Right hindlimb (tissue), 1 donor: ENCODE measurements around the gene CLDN34.

ENCODE experiments used
- DNase-seq: peaks from one replicate; pipeline ENCODE4 v3.0.0-alpha.2; 2018

CLDN34 gene, protein sequence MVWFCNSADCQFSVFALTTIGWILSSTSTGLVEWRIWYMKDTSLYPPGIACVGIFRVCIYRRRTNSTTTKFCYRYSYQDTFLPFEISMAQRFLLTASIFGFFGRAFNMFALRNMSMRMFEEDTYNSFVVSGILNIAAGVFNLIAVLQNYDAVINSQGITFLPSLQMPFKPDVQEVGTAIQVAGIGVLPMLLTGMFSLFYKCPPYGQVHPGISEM

DNA sequence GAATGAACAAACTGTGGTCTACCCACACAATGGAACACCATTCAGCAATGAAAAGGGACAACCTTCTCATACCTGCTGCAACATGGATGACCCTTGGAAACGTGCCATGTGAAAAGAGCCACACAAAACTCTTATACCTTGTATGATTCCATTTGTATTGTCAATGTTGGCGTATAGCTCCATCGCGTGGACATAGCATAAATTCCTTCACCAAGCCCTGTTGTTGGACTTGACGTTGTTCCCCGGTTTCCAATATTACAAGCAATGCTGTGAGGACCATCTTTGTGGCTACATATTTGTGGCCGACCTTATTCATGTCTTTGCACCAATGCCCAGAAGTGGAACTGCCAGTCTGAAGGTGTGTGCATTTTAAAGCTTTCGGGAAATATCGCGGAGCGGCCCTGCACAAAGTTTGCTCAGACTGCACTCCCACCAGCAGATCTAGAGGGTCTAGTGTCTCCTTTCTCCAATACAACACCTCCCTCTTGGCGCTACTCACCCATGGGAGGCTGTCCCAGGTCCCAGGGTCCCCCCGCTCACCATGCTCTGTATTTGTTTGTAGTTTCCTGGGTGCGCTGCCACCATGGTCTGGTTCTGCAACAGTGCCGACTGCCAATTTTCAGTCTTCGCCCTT, at the start of gene CLDN34:
Gene CLDN34 (plus strand): TSS at position 584 of the 634 bp plus-strand sequence. CDS start 0 bp downstream, at position 584.
- no peak for DNase-seq

GRCh38 chrX:9917861-9918260, 49.3 kb upstream of the CLDN34 start:
- no peak for DNase-seq

- DNase-seq: no peak
Observed at GRCh38 chrX:9919632-9920172, 47.5 kb upstream of the CLDN34 start.

DNA sequence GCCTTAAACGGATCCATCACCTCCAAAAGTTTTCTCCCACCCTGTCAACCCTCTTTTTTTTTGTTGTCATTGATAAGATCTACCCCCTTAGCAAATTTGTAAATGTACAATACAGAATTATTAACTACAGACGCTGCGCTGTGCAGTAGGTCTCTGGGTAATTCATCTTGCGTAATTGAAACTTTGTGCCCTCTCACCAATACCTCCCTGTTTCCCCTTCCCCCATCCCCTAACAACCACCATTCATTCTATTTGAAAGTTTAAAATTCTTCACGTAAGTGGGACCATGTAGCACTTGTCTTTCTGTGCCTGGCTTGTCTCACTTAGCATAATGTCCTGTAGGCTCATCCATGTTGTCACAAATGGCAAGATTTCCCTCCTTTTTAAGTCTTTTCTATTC, 45.8 kb upstream of the CLDN34 start:
- no peak for DNase-seq

DNA sequence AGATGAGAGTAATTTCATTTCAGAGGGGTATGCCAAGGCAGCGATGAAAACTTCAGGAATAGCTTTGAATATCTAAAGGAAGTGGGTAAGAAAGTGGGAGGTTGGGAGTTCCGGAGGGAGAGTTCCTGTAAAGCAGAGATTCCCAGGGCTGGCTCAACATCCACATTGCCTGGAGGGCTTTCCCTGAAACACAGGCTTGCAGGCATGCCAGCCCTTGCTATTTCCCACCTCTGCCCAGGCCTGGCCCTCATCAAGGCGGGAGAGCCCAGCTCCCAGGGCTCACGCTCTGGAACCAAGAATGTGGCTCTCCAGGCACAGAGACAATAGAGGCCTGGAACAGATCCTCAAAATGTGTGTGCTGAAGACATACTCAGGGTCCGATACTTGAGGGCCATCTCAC, 43.8 kb upstream of the CLDN34 start:
- no peak for DNase-seq

DNA sequence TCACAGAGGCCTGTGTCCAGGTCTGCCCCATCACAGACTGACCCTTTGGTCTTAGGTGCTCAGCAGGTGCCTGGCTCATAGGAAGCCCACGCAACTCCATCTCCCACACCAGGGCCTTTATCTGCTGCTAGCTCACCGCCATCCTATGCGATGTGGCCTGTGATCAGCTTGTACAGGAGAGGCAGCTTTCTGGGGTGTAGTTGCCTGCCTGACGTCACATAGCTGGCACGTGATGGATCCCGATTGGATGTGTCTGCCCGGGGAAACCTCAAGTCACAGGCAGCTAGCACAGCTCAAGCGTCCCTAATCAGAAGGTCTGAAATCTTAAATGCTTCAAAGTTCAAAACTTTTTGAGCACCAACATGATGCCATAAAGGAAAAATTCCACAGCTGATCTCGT, 41.2 kb upstream of the CLDN34 start:
- DNase-seq: no peak

- peak; percentile 25 for DNase-seq
Observed at GRCh38 chrX:9927698-9928482, 39.3 kb upstream of the CLDN34 start.

DNA sequence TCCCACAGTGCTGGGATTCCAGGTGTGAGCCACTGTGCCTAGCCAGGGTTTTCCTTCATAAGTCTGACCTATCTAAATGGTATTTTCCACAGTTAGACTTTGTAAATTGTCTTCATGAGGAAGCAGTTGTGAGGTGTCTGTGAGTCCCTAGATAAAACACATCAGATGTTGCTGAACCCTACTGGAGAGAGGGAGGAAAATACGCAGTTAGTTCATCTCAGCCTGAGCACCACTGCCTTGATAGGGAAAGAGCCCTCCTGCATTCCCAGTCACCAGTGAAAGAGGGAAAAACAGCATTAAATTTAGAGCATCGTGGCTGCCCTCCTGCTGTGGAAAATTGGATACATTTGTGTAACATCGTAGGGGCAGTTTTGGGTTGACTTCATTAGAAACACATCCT, 31.7 kb upstream of the CLDN34 start:
- no peak for DNase-seq

- no peak for DNase-seq
Observed at GRCh38 chrX:9937761-9938160, 29.4 kb upstream of the CLDN34 start.

- no peak for DNase-seq
Observed at GRCh38 chrX:9938516-9938915, 28.6 kb upstream of the CLDN34 start.

- peak; percentile 23 for DNase-seq
Observed at GRCh38 chrX:9940421-9940820, 26.7 kb upstream of the CLDN34 start.

GRCh38 chrX:9942086-9942485, 25.1 kb upstream of the CLDN34 start:
- no peak for DNase-seq

DNA sequence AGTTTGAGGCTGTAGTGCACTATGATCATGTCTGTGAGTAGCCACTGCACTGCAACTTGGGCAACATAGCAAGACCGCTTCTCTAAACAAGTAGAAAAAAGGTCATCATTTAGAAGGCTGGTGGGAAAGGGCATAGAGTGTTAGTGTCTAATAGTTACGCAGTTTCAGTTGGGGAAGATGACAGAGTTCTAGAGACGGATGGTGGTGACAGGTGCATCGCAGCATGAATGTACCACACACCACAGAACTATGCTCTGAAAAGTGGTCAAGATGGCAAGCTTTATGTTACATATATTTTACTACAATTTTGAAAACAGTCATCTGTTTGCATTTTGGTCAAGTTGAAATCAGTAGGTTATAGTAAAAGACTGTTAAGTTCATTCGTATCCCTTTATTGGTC, 23.7 kb upstream of the CLDN34 start:
- DNase-seq: no peak

GRCh38 chrX:9947131-9947794, 19.9 kb upstream of the CLDN34 start:
- no peak for DNase-seq

- peak; percentile 26 for DNase-seq
Observed at GRCh38 chrX:9948406-9948805, 18.8 kb upstream of the CLDN34 start.

DNA sequence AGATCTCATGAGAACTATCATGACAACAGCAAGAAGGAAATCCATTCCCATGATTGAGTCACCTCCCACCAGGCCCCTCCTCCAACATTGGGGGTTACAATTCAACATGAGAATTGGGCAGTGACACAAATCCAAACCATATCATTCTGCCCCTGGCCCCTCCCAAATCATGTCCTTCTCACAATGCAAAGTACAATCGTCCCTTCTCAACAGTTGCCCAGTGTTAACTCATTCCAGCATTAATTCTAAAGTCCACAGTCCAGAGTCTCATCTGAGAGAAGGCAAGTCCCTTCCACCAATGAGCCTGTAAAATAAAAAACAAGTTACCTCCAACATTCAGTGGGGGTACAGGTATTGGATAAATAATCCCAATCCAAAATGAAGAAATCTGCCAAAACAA, 14.9 kb upstream of the CLDN34 start:
- DNase-seq: no peak

DNA sequence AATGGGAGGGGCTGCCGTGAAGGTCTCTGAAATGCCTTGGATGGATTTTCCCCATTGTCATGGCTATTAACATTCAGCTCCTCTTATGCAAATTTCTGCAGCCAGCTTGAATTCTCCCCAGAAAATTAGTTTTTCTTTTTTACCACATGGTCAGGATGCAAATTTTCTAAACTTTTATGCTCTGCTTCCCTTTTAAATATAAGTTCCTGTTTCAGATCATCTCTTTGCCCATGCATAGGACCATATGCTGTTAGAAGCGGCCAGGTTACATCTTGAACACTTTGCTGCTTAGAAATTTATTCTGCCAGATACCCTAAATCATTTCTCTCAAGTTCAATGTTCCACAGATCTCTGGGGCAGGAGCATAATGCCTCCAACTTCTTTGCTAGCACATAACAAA, 13.8 kb upstream of the CLDN34 start:
- DNase-seq: no peak

DNA sequence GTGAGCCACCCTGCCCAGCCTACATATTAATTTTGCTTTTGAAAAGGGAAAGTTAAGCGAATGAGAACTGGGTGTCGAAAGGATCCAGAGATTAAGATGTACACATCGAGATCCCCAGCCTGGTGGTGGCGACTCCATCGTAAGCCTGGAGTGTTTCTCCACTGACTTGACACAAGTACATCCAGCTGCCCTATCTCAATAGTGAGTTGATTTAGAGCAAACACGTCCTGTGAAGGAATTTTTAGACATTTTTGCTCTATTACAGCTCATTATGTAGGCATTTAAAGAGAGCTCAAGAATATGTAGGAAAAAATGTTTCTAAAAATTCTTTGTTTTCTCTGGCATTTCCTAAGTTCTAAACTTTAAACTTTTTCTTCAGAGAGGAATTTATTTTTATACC, 11.7 kb upstream of the CLDN34 start:
- DNase-seq: no peak

- DNase-seq: no peak
Observed at GRCh38 chrX:9957743-9958142, 9.4 kb upstream of the CLDN34 start.

DNA sequence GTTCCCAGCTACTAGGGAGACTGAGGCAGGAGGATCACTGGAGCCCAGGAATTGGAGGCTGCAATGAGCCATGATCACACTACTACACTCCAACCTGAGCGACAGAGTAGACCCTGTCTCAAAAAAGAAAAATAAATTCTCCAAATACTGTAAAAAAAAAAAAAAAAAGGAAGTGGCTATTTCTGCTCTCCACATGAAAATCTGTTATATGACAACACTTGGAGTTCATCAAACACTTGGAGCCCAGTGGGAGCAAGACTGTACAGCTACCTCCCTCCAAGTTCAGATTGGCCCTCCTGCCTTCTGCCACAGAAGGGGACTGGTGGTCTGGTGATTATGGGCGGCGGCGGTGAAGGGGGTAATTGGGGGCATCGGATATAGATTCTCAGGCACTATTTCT, 9.0 kb upstream of the CLDN34 start:
- DNase-seq: no peak

DNA sequence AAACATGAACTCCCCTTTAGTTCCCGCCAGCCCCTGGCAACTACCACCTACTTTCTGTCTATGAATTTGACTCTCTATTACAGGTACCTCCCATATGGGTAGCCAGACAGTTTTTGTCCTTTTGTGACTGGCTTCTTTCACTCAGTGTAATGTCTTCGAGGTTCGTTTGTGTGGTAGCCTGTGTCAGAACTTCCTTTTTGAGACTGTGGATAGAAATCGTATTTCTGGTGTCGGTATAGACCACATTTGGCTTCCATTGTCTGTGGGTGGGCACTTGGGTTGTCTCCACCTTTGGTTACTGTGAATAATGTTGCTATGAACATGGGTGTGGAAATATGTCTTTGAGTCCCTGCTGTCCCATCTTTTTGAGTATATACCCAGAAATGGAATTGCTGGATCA, 5.4 kb upstream of the CLDN34 start:
- no peak for DNase-seq

- DNase-seq: no peak
Observed at GRCh38 chrX:9977635-9978034, 10.5 kb downstream of the CLDN34 start.

GRCh38 chrX:9980401-9980800, 13.2 kb downstream of the CLDN34 start:
- DNase-seq: no peak
